Activated CD8-positive, alpha-beta memory T cell treated with anti-CD3 and anti-CD28 coated beads, Interleukin-2, amount 50 U/mL, for 4 hours (primary cell): ENCODE measurements around the gene C11orf24.

Experiments
- DNase-seq: peaks from one replicate; pipeline ENCODE4 v3.0.0-alpha.2; 2020

The C11orf24 gene

GRCh38 chr11:68242616-68243015 lies 29.2 kb downstream of the C11orf24 start:
- no peak for DNase-seq

GRCh38 chr11:68231621-68232020 lies 40.2 kb downstream of the C11orf24 start:
- no peak for DNase-seq

- DNase-seq = no peak
Observed at GRCh38 chr11:68229601-68230000, 42.2 kb downstream of the C11orf24 start.

- no peak for DNase-seq
Observed at GRCh38 chr11:68226421-68226820, 45.4 kb downstream of the C11orf24 start.

- no peak for DNase-seq
Observed at GRCh38 chr11:68224606-68225005, 47.2 kb downstream of the C11orf24 start.

- DNase-seq = no peak
Observed at GRCh38 chr11:68223275-68223674, 48.5 kb downstream of the C11orf24 start.

- DNase-seq = no peak
Observed at GRCh38 chr11:68221406-68221805, 50.4 kb downstream of the C11orf24 start.

DNA sequence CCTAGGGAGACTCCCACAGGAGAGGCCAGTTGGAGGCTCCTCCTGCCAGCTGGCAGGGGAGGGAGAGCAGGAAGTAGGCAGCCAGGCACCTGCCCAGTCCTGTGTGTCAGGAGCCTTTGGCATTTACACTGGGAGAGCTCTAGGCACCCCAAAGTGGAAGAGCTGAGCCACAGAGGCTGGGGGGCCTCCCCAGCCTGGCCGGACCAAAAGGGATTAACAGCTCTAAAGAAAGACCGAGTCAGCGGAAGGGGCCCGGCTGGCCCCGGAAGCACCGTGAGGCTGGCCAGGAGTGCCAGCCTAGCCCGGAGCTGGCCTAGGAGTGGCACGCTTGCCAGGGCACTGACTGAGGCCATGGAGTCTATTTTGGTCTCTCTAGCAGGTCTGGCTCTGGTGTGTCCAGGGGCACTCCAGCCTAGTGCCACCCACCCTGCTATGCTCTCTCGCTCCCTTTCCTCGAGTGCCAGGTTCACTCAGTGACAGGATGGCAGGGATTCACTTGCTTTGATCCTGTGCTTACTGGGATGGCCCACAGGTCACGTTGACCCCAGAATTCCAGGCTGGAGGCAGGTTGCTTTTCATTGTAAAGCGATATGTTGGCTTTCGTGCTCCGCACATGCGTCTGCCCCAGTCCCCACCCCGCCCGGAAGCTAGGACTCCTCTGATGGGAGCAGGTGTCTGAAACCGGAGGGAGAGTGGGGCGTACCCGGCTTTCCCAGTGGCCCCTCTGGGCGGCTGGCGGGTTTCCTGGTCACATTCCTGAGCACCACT lies 55.4 kb downstream of the C11orf24 start:
- DNase-seq = no peak

DNA sequence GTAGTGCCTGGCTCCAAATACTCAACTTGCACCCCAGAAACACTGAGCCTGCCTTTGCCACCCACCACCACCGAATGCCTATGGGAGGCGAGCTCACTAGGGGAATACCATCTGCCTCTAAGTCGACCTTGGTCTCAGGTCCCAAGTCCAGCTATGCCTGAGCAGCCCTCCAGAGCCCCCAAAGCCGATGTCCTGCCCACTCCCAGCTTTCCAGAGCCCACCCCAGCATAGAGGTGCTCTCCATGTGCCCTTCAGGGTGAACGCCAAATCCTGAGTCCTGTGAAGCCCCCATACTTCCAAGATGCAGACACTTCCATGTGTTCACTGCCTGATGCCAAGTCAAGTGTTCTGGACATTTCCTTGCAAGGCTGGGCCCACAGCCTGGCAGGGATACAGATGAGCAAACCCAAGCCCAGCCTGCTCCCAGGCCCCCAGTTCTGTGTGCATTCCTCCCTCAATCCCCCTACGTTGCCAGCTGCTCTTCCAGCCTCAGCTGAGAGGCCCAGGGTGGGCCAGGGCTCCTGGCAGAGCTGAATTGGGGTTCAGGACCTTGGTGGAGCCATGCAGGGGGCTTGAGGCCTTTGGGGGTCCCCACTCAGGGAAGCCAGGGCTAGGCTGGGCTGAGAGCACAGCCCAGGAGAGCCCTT lies 56.1 kb downstream of the C11orf24 start:
- DNase-seq = no peak

- DNase-seq = peak; percentile 32
Observed at GRCh38 chr11:68215087-68215445, 56.7 kb downstream of the C11orf24 start.

DNA sequence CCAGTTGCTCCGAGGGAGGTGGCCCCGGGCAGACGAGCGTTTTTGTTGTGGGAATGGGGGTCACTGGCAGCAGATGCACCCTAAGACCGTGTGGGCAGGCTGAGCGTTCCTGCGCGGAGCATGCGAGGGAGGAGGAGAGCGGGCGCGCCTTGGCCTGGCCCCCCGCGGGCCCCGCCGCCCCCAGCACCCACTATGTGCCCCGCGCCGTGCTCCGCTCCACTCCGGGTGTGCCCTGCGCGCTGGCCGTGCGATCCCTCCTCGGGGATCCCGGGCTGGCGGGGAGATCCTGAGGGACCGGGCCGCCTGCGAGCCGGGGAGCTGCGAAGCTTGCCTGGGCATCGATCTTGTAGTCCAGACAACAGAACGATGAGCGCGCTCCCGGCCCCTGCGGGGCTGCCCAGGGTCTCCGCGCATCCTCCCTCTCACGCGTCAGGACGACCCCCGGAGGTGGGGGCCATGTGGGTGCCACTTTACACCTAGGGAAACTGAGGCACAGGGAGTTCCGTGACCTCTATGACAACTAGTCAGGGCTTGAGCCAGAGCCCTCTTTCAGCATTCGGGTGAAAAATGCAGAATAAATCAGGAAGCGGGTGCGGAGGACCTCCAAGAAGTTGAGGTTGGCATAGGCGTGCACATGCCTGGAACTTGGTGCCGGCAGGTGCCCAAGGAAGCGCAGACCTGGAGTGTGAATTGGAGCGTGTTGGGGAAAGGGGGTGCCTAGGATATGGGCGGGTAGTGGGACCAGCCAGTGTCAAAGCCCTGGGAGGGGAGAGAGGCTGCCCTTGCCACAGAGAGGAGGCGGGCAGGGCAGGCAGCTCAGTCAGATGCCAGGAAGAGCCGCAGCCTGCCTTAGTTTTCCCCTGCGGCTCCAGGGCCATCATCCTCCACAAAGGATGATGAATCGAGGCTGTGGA lies 57.3 kb downstream of the C11orf24 start:
- DNase-seq = no peak

GRCh38 chr11:68213555-68214172 lies 58.1 kb downstream of the C11orf24 start:
- peak; percentile 80 for DNase-seq

GRCh38 chr11:68213135-68213515 lies 58.6 kb downstream of the C11orf24 start, which contains the start of gene KMT5B:
Gene KMT5B (minus strand): TSS chr11:68213296. CDS start chr11:68190076, 23,220 bp downstream.
- peak; percentile 60 for DNase-seq

- DNase-seq = peak; percentile 56
Observed at GRCh38 chr11:68212421-68213134, 59.2 kb downstream of the C11orf24 start.

DNA sequence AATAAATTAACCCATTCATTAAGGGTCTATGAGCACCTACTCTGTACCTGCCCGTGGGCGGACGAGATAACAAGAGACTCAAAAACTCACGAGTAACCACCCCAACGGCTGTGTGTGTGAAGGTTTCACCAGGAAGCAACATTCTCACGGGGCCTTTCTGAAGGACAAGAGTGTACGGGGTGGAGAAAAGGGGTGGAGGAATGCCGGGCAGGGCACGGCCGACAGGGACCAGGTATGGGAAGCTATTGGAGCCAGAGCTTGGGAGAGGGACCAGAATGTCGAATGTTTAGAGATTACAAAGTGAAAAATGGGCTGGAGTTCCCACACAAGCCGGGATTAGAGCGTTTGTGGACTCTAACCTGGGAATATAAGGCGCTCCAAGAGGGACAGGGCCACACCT lies 60.2 kb downstream of the C11orf24 start:
- DNase-seq = no peak
